GF-D8 (cell line): Measurements from ENCODE around the gene AP4M1.
A peak's percentile ranks its signal among the peaks of the same experiment; 100 is the strongest.

Experiments
- DNase-seq: peaks from one replicate; lab custom pipeline; 2025; lab: John Stamatoyannopoulos, UW

Gene AP4M1

GRCh38 chr7:100101016-100101862 lies at the start of gene AP4M1, which contains the start of gene MCM7:
Gene AP4M1, plus strand, starts transcription at chr7:100101643. Its CDS starts 72 bp downstream, at chr7:100101715.
Gene MCM7, minus strand, starts transcription at chr7:100101397. Its CDS starts 103 bp downstream, at chr7:100101294.
- peak; percentile 98 for DNase-seq

DNA sequence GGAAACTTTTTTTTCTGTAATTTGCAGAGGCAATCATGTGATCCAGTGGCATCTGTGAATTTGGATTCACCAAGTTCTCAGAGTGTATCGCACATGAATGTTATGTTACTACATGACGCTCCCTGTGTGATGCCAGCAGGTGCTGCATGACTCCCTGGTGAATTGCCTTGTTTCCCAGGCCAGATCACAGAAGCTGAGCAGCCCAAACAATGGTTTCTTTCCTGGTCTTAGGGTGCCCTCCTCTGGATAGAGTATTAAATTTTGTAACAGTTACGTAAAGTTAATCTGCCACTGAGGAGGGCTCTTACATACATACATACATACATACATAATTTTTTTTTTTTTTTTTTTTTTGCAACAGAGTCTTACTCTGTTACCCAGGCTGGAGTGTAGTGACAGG lies 48.2 kb upstream of the AP4M1 start:
- peak; percentile 38 for DNase-seq

DNA sequence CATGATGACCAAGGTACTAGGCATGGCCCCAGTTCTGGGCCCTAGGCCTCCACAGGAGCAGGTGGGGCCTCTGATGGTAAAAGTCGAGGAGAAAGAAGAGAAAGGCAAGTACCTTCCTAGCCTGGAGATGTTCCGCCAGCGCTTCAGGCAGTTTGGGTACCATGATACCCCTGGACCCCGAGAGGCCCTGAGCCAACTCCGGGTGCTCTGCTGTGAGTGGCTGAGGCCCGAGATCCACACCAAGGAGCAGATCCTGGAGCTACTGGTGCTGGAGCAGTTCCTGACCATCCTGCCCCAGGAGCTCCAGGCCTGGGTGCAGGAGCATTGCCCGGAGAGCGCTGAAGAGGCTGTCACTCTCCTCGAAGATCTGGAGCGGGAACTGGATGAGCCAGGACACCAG lies 44.4 kb upstream of the AP4M1 start:
- DNase-seq: no peak

GRCh38 chr7:100059251-100059739 lies 42.1 kb upstream of the AP4M1 start:
- DNase-seq: no peak

- DNase-seq: no peak
Measured at GRCh38 chr7:100061518-100062193, 39.8 kb upstream of the AP4M1 start.

GRCh38 chr7:100063376-100063775 lies 38.1 kb upstream of the AP4M1 start:
- no peak for DNase-seq

GRCh38 chr7:100064162-100064561 lies 37.3 kb upstream of the AP4M1 start:
- DNase-seq: no peak

DNA sequence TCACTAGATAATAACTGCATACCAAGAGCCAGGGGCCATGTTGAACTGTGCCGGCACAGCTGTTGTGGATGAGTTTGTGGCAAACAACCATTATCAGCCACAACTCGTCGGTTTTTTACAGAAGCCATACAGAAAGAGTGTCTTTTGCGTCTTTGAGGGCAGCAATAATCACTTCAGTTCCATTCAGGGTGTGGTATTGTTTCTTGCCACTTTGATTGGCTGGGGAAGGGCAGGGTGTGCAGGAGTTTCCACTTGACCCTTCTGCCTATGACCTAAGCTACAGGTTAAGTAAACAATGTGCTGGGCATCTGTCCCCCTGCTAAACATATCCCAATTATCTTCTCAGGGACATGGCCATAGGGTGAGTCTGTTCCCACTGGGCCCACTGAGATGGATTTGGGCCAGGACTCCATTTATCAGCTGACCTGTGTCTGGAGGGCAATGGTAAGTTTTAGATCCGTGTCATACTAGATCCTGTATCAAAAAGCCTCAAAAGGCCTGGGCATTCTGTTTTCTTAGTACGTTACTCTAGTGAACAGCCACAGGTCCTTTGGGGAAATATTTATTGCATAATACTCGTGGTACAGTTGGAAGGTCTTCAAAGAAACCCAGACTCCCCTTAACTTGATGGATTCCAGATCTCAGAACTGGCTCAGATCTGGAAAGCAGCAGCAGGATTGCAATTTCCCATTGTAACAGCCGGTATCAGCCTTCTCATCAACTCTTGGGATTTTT lies 35.8 kb upstream of the AP4M1 start:
- DNase-seq: no peak

DNA sequence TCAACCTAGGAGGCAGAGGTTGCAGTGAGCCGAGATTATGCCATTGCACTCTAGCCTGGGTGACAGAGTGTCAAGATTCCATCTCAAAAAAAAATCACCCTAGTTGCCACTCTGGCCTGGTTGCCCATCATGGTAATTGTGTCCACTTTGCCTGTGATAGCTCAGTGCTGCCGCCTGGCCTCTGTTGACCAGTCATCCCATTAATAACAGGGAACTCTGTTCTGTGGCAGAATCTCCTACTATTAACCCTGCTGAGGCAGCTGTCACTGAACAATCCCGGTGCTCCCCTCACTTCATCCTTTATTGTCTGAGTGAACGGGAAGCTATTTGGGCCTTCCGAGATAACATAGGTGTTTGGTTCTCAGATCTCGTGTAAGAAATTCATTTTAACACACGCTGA lies 34.5 kb upstream of the AP4M1 start:
- no peak for DNase-seq

GRCh38 chr7:100069991-100070390 lies 31.5 kb upstream of the AP4M1 start:
- no peak for DNase-seq

- DNase-seq: no peak
Measured at GRCh38 chr7:100071018-100071723, 30.3 kb upstream of the AP4M1 start.

DNA sequence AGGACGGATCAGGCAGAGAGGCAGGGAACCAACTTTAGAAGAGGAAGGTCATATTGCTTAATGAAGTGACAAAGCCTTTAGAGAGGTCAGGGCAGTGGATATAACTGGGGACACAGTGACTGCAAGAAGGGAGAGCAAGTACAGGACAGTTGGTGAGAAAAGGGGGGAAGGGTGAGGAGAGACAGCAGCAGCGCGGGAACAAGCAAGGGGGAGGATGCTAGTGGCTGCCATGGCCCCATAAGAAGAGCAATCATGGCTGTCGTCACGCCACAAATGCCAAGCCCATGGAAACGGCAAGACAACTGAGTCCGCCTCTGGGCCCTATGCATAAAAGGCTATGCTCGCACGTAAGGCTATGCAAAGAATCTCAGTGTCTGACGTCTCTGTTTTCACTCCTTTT lies 29.0 kb upstream of the AP4M1 start:
- DNase-seq: no peak

GRCh38 chr7:100074841-100075240 lies 26.6 kb upstream of the AP4M1 start:
- DNase-seq: no peak

DNA sequence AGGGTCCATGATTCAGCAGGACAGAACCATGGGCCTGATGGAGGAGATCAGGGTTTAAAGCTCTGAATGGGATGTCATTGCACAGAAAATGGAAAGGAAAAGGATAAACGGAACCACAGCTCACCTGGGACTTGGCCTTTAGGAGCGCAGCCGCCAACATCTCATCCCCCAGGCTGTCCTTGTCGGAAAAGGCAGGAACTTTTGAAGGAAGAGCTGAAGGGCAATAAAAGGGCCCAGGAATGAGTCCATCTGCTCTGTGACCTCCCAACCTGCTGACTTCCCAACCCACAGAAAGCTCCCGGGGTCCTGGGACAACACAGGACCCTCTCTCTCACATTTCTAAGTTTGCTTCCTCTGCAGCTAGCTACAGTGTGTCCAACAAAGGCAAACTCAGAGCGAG lies 26.0 kb upstream of the AP4M1 start:
- no peak for DNase-seq

DNA sequence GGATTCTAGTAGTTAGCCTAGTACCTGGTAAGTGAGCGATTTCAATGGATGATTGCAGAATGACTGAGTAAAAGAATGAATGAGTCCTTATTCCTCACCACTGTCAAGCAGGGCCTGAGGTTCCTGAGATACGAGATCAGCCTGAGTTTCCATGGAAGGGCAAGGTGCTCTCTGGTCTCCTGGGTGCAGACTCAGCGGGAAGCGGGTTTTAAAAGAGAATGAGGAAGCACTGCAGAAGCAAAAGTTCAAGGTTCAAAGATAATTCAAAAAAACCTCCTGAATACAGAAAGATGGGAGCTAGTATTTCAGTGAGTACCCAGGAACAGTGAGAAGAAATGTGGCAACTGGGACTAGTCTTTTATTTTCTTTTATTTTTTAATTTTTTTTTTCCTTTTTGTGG lies 24.2 kb upstream of the AP4M1 start:
- DNase-seq: no peak

DNA sequence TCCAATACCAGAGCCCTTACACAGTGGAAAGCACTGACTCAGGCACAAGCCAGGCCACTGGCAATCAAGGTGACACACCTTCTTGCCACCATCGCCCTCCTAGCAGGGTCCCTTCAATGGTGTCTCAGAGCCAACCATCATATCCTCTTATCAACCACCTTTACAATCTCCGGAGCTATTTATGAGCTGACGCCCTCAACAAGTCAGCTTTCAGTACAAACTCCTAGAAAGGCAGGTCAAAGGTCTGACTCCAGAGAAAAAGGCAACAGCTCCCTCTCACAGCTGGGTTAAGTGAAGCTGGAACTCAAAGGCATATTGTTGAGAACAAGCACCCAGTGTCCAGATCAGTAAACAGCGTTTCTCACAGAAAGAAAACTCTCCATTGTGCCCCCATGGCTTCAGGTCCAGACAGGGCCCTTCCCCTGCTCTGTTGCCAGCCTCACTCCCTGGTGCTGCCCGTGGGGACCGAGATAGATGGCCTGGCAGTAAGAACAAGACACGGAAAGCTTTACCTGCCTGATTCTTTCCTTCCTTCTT lies 22.4 kb upstream of the AP4M1 start:
- DNase-seq: no peak

DNA sequence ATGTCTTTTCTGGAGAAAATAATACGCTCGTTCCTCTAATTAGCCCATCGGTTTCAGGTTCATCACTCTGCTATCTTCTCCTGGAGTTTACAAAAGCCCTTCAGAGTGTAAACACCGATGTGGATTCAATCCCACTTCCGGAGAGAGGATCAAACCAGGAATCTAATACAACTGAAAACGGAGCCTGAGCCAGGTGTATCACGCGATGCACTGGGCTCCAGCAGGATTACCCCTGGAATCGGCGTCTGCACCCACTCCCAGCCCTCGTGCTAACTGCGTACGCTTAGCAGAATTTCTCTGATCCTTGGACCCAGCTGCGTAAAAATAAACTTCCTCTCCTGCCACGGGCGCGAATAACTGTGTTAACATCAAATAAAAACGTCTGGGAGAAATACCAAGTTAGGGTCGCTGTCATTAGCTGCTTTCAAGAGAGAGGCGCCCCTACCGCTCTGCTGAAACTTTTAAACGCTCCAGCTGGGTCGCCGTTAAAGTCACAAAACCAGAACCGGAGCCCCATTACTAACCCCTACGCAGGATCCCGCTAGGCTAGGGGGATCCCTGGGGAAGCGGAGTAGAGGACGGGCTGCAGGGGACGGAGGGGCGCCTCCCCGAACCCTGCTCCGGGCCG lies 20.4 kb upstream of the AP4M1 start:
- DNase-seq: no peak

GRCh38 chr7:100081535-100082102 lies 19.8 kb upstream of the AP4M1 start, which contains the start of gene ZNF3:
Gene ZNF3, minus strand, starts transcription at chr7:100081723. Its CDS starts 4,366 bp downstream, at chr7:100077357.
- peak; percentile 97 for DNase-seq

DNA sequence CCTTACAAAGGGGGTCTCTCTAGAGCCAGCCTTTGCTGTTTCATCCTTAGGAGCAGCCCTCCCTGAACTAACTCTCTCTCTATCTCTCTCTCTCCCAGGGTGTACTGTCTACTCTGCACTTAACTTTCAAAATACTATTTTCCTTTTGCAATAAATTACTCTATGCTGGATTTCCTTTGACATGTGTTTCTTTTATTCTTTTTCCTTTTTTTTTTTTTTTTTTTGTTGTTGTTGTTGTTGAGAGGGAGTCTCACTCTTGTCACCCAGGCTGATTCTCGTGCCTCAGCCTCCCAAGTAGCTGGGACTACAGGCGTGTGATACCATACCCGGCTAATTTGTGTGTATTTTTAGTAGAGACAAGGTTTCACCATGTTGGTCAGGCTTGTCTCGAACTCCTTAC lies 18.5 kb upstream of the AP4M1 start:
- DNase-seq: no peak

- DNase-seq: peak; percentile 34
Measured at GRCh38 chr7:100085515-100085914, 15.9 kb upstream of the AP4M1 start.
